Measurements from ENCODE around the gene SEL1L3.
A peak's percentile ranks its signal among the peaks of the same experiment; 100 is the strongest.

SEL1L3 gene

DNA sequence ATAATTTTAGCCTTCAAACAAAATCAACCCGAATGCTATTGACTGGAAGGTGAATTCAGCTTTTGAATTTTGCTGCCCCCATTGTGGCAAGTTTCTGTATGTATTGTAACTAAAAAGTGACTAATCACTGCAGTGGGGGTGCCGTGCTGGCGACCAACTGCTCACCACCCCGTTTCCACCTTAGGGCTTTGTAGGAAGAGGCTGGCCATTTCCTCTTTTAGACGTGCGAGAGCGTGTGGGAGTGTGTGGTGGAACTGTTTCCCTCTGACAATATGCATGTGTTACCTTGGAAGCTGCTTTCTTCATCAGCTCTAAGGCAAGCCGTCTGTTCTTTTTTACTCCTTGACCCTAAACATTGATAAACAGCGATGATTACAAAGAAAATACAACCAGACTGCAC, 78.8 kb downstream of the SEL1L3 start:
- no peak for DNase-seq

DNA sequence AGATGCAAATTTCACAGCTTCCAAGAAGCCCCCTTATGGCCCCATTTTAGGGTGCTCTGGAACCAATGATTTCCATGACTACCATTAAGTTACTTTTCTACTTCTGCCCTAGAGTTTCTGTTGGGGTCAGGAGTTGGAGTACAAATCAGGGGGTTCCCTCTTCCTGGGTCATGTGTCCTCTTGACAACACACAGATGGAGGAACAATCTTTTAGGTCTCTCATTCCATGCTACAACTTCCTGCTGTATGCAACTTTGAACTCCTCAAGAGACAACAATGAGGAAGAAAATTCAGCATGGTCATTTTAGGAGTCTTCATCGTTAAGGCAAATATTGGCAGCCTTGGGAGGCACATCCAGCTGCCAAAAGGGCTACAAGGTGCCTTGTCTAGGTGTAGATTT, 79.7 kb downstream of the SEL1L3 start:
- DNase-seq, result no peak

DNA sequence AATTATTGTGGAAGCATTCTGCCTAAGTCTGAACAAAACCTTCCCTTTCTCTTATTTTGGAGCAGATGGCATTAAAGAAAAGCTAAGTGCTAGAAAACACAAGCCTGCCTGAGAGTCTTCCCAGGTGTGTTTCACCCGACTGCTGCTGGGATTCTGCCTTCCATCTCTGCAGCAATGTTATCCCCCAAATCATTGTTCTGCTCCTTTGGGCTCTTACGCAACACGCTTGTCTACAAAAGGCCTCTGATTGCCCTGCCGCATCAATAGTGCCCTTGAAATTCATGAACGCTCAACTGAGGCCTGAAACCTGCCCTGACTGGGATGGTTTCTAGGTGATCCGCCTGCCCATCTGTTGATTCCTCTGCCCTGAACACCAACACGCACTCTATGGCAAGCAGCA, 80.3 kb downstream of the SEL1L3 start:
- DNase-seq, result peak; percentile 8

DNA sequence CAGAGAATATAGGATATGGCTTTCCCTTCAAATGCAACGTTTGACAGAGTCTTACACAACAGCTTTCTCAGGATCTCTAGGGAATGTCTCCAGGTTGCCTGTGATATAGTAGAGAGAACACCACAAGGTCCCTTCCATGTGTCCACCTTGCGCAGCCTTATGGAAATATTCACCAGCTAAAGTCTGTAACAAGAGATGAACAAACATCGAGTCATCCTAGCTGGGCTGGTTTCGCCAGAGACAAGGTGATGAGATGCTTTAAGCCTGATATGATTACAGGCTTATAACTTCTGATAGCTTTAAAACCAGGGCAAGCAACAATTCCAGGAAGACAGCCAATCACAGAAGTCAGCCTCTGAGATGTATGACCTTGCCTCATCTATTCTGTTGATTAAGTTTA, 83.8 kb downstream of the SEL1L3 start:
- DNase-seq, result no peak

DNA sequence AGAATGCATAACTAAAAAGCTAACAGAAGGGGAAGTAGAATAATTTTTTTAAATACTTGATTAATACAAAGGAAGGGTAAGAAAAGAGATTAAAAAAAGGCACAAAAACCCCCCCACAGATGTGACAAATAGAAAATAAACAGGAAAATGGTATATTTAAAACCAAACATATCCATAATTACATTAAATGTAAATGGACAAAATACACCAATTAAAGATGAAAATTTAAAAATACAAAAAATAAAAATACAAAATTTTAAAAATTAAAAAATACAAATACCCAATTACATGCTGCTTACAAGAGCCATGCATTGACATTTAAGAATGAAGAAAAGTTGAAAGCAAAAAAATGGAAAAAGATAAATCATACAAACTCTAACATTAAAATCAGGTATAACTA, 86.0 kb downstream of the SEL1L3 start:
- no peak for DNase-seq

DNA sequence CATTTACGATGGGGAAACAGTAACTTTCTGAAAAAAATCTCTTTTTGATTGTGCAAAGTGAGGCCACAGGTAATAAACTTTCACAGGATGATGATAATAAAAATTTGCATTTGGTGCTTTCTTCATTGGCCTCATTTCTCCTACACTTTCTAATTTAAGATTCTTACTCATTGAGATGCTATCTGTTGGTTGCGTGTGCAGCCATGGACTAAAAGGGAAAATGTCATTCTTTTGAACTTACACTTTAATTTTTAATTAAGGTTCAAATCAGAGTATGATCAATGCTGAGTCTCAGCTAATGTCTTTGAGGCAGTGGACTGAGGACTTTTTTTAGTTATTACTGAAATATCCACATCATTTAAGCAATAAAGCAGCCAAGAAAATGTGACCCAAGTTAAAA, 87.6 kb downstream of the SEL1L3 start:
- no peak for DNase-seq

DNA sequence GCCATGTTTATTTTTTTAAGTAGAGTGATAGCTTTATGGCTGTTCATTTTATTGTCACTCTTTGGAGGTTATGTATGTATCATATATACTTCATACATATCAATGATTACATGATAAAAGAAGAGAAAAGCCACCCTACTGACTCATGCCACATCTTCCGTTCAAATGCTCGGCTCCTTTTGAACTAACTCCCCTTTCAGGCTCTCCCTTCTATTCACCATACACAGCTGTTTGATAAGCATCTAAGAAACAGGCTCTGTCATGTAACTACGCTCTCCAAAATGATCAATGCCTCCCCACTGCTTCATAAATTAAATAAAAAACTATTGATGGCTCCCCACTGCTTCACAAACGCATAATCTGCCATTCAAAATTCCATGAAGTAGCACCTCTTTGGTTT, 89.4 kb downstream of the SEL1L3 start:
- no peak for DNase-seq

DNA sequence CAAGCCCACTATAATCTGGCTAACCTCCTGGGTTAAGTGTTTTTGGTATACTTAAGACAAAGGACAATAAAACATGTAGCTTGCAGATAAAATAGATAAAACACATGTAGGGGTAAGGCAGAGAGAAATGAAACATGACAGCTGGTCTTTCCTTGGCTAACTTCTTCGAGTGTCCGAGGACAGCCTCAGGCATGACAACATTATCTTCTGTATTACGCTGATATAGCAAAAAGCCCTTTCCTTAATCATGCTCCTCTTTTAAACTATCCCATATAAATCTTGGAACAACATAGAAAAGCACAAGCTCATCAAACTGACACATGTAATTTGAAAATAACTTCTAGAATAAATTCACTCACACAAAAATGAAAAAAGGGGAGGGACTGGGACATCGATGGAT, 91.1 kb downstream of the SEL1L3 start:
- no peak for DNase-seq

DNA sequence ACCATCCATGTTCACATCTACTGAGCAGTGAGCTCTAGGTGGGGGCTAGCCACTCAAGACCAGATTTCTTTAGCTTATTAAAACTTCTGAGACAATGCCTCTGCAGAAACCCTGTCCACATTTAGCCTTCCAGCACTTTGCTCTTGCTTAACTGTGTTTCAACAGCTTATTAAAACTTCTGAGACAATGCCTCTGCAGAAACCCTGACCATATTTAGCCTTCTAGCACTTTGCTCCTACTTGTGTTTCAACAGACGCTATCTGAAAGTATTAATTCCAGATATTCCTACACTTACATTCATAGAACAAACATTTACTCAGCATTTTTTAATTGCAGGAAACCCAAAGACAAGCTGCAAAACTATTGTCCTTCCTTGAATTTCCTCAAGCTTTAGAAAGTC, 91.9 kb downstream of the SEL1L3 start:
- no peak for DNase-seq

DNA sequence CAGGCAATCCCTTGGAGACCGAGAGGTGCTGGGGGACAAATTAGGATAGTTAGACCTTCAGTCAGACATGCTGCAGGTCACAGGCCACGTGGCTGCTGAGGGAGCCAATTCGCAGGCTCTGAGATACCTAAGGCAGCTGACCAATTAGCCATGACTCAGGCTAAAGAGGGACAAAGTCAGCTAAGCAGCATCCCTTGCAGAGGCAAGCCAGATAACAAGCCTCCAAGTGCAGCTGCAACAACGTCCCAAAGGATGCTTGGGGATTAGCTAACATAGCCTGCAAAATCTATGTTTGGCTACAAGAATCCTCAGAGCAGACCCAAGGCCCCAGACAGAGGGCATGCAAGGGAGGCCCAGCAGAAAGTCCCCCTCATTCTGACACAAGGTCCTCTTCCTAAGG, 93.5 kb downstream of the SEL1L3 start:
- DNase-seq, result no peak

DNA sequence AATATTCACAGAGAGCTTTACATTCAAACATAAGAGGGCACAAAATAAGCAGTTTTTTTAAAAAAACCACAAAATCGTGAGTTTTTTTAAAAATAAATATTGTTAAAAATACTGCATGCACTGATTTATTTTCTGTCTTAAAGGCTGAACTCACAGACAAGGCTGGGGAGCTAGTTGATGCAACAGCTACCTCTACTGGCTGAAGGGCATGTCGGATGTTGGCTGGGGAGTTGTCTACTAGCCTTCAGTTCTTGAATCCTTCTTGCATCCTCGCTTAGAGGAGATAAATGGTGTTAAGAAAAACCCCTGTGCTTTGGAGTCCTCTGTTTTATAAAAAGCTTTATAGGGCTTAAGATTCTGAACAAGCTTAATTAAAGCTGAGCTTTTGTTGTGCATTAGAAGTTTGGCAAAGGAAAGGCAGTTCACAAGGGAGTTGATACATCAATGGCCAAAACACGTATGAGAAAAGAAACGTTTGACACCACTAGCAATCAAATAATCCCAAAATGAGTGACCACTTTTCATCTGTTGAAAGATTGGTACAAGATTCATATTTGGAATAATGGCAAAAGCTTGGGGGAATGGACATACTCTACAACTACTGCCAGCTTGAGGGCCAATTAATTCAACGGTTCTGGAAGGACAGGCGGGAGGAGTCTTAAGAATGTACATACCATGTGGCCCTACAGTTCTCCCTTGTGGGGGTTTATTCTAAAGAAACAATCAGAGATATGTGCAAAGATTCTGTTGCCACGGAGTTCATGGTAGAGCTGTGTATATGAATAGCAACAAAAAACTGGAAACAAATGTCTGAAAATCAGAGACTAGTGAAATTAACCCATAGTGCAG, 94.7 kb downstream of the SEL1L3 start:
- DNase-seq, result peak; percentile 50

DNA sequence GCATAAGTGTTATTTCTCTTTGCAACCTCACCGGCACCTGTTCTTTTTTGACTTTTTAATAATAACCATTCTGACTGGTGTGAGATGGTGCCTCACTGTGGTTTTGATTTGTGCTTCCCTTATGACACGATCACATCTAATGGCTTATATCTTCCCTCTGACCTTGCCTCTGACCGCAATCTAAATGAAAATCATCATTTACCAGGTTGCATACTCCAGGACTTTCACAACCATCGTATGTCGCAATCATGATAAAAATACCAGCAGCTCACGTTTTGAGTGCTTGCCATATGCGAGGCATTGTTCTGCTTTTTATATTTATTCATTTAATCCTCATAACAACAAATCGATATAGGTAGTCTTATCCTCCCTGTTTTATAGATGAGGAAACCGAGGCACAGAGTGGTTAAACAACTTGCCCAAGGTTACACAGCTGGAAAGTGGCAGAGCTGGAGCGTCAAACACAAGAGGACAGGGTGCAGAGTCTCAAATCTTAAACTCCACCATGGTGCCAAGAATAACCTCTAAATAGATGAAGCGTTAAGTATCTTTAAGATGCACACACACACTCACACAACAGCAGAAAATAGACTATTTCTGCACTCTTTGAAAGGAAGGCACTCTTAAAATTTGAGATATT, 102.2 kb downstream of the SEL1L3 start:
- DNase-seq, result no peak

DNA sequence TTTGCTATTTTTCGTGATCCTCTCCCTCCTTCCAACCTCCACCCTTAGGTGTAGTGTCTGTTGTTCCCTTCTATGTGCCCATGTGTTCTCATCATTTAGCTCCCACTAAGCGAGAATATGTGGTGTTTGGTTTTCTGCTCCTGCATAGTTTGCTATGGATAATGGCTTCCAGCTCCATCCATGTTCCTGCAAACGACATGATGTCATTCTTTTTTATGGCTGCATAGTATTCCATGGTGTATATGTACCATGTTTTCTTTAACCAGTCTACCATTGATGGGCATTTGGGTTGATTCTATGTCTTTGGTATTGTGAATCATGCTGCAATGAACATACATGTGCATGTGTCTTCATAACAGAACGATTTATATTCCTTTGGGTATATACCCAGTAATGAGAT, 102.7 kb downstream of the SEL1L3 start:
- DNase-seq, result no peak

DNA sequence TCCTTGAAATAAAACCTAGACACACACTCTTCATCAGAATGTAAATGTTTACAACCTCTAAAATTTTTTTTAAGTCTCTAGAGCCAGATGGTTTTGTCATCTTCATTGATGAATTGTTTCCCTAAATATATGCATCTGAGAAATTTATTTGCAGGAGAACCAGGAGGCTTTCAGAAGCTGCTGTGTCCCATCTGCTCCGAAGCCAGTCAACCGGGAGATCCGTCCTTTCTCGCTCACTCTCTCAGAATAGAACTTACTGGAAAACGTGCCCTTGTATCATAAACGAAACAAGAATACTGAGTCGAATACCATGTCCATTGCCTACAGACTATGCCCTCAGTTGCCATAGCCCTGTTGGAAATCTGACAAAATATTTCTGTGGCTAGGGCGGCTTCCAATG, 103.7 kb downstream of the SEL1L3 start:
- DNase-seq, result peak; percentile 42

DNA sequence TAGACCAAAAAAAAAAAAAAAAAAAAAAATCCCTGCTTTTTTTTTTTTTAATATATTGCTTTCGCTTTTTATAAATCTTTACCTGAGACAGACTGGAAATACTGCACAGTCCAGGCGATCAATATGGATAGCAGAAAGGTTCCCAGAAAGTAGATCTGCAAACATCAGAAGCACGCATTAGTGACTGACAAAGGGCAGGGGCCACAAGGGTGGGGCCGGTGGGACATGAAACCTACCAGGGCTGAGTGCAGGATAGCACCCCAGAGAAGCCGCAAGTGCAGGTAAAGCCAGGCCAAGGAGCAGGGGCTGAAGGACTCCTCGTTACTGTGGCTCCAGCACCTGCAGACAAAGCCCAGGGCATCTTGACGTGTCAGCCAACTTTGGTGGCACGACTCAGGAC, 105.3 kb downstream of the SEL1L3 start:
- no peak for DNase-seq

DNA sequence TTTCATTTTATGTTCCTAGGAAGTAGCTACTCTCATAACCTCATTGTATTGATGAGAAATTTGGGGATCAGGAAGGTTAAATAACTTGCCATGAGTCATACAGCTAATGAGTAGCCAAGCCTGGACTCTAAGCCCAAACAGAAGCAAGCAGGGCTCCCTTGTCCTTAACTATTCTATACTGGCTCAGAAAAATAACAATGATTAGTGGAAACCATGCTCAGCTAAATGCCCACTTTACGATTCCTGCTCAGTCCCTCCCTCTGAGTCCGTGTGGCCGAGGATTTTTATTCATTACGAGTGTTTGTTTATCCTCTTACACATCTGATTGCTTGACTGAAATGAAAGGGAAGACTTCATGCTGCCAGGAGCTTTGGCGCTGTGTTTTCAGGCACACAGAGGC, 106.3 kb downstream of the SEL1L3 start:
- DNase-seq, result no peak

DNA sequence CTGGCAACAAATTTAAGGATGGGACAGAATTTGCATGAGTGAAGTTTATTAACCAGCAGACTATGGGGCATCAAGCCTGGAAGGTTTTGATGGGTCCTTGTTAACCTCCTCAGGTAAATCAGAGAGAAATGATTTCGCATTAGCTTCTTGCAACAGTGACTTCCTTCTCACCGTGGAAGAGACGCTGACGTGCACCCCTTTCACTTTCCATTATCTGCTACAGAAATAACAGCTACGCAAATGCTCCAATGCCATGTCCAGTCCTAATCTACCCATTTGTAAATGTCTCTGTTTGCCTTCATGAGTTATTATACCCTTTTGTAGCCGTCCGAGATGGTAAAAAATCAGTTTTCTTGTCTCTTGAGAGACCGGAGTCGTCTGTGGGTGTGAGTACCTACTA, 106.9 kb downstream of the SEL1L3 start:
- DNase-seq, result no peak

DNA sequence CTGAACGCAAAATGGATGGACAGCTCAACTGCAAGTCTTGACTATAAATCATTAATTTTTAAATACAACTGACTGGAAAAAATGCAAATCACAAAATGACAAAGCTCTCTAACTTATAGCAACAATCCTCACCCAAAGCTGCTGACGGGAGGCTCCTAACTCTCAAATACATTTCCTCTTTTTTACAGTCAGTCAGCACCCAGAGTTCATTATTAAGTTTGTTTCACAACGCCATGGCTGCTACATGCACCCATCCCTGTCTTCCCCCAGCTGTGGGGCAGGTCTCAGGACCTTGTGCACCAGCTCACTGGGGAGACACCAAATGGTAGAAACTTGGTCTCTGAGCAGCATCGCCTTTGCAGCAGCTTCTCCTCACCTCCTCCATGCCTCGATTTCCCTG, 109.5 kb downstream of the SEL1L3 start:
- no peak for DNase-seq

DNA sequence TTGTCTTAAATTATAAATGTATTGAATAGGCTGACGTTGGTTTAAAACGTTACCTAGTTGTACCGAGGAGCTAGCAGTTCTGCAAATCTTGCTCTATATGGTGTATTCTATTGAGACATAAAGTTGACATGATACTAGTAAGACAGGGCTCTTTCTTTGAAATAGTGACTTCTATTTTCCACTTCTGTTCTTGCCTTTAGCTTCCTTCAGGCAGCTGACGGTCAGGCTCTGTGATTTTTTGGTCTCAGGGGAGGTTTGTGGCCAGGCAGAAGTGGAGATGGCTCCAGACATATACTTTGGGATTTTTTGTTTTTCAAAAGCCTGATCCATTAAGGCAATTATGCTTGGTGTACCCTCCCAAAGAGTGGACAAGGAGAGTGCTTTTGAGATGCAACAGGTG, 111.9 kb downstream of the SEL1L3 start:
- no peak for DNase-seq

DNA sequence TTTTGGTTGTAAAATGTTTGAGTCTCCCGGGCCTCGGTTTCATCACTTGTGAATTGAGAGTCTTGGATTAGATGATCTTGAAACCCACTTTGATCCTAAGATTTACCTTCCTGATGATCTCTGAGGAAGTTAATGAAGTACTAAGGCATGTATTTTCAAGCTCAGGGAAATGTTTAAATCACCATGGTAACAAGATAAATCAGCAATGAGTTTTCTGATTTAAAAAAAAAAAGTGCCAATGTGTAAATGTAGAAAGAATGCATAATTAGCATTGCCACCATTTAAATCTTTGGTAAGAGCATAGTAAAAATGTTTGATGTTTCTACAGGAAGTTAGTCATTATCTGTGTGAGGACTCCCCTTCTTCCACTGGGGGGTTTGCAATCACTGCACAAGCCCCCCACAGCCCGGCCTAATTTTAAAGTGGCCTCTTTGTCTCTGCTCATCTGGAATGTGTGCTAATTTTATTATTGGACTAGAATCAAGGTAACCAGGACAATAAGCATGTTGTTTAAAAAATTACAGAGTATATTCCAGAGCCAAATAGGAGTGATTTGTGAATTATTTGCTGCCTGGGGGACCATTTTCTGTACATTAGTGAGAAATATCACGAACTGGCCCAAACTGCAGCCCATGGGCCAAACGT, 113.5 kb downstream of the SEL1L3 start:
- DNase-seq, result no peak

DNA sequence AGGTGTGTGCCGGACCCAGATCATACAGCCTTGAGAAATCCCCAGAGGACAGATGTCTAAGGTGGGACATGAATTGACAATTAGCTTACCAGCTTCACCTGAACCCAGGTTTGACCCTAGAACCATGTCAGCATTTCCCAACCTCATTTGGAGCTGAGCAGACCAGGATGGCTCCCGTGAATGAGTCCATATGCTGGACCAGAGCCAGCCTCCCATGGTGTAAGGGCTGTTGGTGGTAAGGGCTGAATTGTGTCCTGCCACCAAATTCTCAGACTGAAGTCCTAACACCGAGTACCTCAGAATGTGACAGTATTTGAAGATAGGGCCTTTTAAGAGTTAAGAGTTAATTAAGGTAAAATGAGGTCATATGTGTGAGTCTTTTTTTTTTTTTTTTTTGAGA, 118.8 kb downstream of the SEL1L3 start:
- no peak for DNase-seq

DNA sequence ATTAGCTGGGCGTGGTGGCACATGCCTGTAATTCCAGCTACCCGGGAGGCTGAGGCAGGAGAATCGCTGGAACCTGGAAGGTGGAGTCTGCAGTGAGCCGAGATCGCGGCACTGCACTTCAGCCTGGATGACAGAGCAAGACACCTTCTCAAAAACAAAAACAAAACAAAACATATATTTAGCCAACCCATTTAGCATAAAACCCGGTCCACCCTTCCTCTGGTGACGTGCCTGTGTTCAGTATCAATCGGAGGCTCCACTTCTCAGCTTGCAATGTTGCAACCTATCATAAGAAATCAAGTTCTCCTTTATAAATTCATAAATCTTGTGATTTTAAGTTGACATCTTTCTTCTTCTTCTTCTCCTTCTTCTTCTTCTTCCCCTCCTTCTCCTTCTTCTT, 133.2 kb downstream of the SEL1L3 start:
- DNase-seq, result no peak

DNA sequence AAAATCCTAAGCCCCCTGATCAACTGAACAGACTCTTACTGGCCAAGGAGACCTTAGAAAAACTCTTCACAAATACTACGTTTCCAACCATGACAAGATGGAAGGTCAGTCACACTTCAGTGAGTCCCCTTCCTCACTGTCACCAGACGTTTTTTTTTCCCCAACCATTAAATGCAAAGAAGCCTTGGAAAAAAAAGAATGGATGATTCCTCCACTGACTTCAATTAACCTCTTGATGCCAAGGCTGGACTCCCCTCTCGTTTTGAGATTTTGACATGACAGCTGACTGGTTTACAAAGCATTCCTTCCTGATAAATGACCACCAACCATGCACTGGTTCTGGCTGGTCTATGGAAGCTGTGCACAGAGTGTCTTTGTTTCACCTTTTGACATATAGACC, 133.9 kb downstream of the SEL1L3 start:
- DNase-seq, result no peak
